GM12878 (cell line): ENCODE measurements around the gene SLC2A1. TPM values are rescaled to one million over a fixed set of nuclear protein-coding genes. Genes with fewer than 3 reads are reported as not detected.

Source experiments
- BCLAF1 ChIP-seq: fragments of 450-650 bp; IDR thresholded peaks from 2 replicates; pipeline ENCODE4 v1.6.1; 2017; ENCODE audit warnings: antibody characterized with exemption, mild to moderate bottlenecking, moderate library complexity
- E2F4 ChIP-seq: IDR thresholded peaks from 2 replicates; pipeline ENCODE4 v1.6.1; 2012; ENCODE audit warnings: low read depth, low read length, improper control_type of control experiment
- EGR1 ChIP-seq, 2 experiments: IDR thresholded peaks; 1 replicate in 1 of 2; 2 replicates in 1 of 2; pipeline ENCODE4 v1.6.1; 2011 to 2012; ENCODE audit warnings: low read depth in 2 of 2, low read length in 2 of 2, borderline replicate concordance in 1 of 2, mild to moderate bottlenecking in 1 of 2, moderate library complexity in 1 of 2
- EP300 ChIP-seq, 2 experiments: fragments of 150-350 bp in 1 of 2; IDR thresholded peaks; 2 replicates each; pipeline ENCODE4 v1.6.1; 2011 to 2012; ENCODE audit warnings: low read depth in 2 of 2, low read length in 2 of 2, borderline replicate concordance in 1 of 2, improper control_type of control experiment in 1 of 2, inconsistent platforms in 1 of 2; ENCODE audit not compliant: control insufficient read depth in 1 of 2
- ESRRA ChIP-seq: IDR thresholded peaks from 2 replicates; pipeline ENCODE4 v1.6.1; 2012; ENCODE audit warnings: mild to moderate bottlenecking, low read length, improper control_type of control experiment
- HCFC1 ChIP-seq: fragments of 150-350 bp; IDR thresholded peaks from 2 replicates; pipeline ENCODE4 v1.6.1; 2014; ENCODE audit warnings: low read length
- IKZF2 ChIP-seq, 2 experiments: fragments of 450-650 bp; IDR thresholded peaks; 2 replicates each; pipeline ENCODE4 v1.6.1; 2017; ENCODE audit warnings: mild to moderate bottlenecking in 2 of 2, moderate library complexity in 2 of 2
- IRF4 ChIP-seq: IDR thresholded peaks from 2 replicates; pipeline ENCODE4 v1.6.1; 2011; ENCODE audit warnings: low read depth, low read length
- LARP7 ChIP-seq: fragments of 450-650 bp; IDR thresholded peaks from 2 replicates; pipeline ENCODE4 v1.6.1; 2017; ENCODE audit warnings: mild to moderate bottlenecking
- MEF2B ChIP-seq: fragments of 450-650 bp; IDR thresholded peaks from 2 replicates; pipeline ENCODE4 v1.6.1; 2018; ENCODE audit warnings: mild to moderate bottlenecking, moderate library complexity; ENCODE audit not compliant: partially characterized antibody, poor library complexity, severe bottlenecking
- PAX8 ChIP-seq: fragments of 450-650 bp; IDR thresholded peaks from 2 replicates; pipeline ENCODE4 v1.6.1; 2017; ENCODE audit warnings: mild to moderate bottlenecking, moderate library complexity
- RUNX3 ChIP-seq: IDR thresholded peaks from 2 replicates; pipeline ENCODE4 v1.6.1; 2012; ENCODE audit warnings: low read length, inconsistent platforms
- SIN3A ChIP-seq: IDR thresholded peaks from 2 replicates; pipeline ENCODE4 v1.6.1; 2012; ENCODE audit warnings: low read depth, low read length, improper control_type of control experiment
- SMAD5 ChIP-seq: IDR thresholded peaks from 2 replicates; pipeline ENCODE4 v1.6.1; 2016; ENCODE audit warnings: antibody characterized with exemption, low read depth
- STAT1 ChIP-seq: fragments of 450-650 bp; conservative IDR thresholded peaks from 2 replicates; pipeline ENCODE4 v1.6.1; 2014; ENCODE audit warnings: antibody characterized with exemption, mild to moderate bottlenecking
- TARDBP ChIP-seq: IDR thresholded peaks from 2 replicates; pipeline ENCODE4 v1.6.1; 2016; ENCODE audit warnings: borderline replicate concordance
- TBL1XR1 ChIP-seq: IDR thresholded peaks from 2 replicates; pipeline ENCODE4 v1.6.1; 2012; ENCODE audit warnings: low read depth, low read length, improper control_type of control experiment
- TCF7 ChIP-seq: IDR thresholded peaks from 2 replicates; pipeline ENCODE4 v1.6.1; 2014; ENCODE audit warnings: antibody characterized with exemption, borderline replicate concordance
- polyA plus RNA-seq, 11 experiments: library from polyadenylated mRNA; depleted of rRNA in 4 of 11; unstranded in 6 of 11; stranded (reverse) in 5 of 11; fragments of >200 nt; fragmentation: Nextera tagmentation in 4 of 11; fragmentation: Illumina TruSeq in 1 of 11; extraction: Ambion mirVana in 4 of 11; extraction: Trizol in 1 of 11; gene quantifications; 1 replicate in 1 of 11; 2 replicates in 10 of 11; pipeline versions ENCODE4 v1.2.1 to v1.2.3, GENCODE V29; 2011 to 2016; ENCODE audit warnings: inconsistent platforms in 2 of 11, missing spikeins in 2 of 11, low read depth in 1 of 11
- total RNA-seq, 4 experiments: library from RNA; depleted of rRNA in 3 of 4; stranded (reverse); fragments of >200 nt in 3 of 4; fragmentation: Illumina TruSeq in 1 of 4; extraction: Trizol in 1 of 4; gene quantifications; 2 replicates each; pipeline versions ENCODE4 v1.2.1 to v1.2.3, GENCODE V29; 2013 to 2021
- TF ChIP-seq, protein P1 (sequence below): IDR thresholded peaks from 2 replicates; pipeline ENCODE4 v1.6.1; 2012; ENCODE audit warnings: improper control_type of control experiment, low read depth, low read length; ENCODE audit not compliant: insufficient replicate concordance

The SLC2A1 gene
- total and polyA plus RNA-seq, 10 of the 15 experiments (the other 5 are each of a cell fraction or from before 2014, with no cell fraction given): 5.7 to 66.0 (median 44.2) TPM

GRCh38 chr1:42958488-42959319 is at the start of gene SLC2A1 (continued):
- no peak for TF ChIP-seq BCLAF1
- TF ChIP-seq MEF2B: peak; percentile 28
- no peak for TF ChIP-seq HCFC1
- peak; percentile 91 for TF ChIP-seq SMAD5
- TF ChIP-seq TCF7: no peak
- TF ChIP-seq LARP7: peak; percentile 92
- peak; percentile 52; the same call in 1 of the 2 replicates for TF ChIP-seq E2F4
- TF ChIP-seq SIN3A: no peak; the same call in 1 of the 2 replicates
- TF ChIP-seq, protein P1, sequence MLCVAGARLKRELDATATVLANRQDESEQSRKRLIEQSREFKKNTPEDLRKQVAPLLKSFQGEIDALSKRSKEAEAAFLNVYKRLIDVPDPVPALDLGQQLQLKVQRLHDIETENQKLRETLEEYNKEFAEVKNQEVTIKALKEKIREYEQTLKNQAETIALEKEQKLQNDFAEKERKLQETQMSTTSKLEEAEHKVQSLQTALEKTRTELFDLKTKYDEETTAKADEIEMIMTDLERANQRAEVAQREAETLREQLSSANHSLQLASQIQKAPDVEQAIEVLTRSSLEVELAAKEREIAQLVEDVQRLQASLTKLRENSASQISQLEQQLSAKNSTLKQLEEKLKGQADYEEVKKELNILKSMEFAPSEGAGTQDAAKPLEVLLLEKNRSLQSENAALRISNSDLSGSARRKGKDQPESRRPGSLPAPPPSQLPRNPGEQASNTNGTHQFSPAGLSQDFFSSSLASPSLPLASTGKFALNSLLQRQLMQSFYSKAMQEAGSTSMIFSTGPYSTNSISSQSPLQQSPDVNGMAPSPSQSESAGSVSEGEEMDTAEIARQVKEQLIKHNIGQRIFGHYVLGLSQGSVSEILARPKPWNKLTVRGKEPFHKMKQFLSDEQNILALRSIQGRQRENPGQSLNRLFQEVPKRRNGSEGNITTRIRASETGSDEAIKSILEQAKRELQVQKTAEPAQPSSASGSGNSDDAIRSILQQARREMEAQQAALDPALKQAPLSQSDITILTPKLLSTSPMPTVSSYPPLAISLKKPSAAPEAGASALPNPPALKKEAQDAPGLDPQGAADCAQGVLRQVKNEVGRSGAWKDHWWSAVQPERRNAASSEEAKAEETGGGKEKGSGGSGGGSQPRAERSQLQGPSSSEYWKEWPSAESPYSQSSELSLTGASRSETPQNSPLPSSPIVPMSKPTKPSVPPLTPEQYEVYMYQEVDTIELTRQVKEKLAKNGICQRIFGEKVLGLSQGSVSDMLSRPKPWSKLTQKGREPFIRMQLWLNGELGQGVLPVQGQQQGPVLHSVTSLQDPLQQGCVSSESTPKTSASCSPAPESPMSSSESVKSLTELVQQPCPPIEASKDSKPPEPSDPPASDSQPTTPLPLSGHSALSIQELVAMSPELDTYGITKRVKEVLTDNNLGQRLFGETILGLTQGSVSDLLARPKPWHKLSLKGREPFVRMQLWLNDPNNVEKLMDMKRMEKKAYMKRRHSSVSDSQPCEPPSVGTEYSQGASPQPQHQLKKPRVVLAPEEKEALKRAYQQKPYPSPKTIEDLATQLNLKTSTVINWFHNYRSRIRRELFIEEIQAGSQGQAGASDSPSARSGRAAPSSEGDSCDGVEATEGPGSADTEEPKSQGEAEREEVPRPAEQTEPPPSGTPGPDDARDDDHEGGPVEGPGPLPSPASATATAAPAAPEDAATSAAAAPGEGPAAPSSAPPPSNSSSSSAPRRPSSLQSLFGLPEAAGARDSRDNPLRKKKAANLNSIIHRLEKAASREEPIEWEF: no peak
- TF ChIP-seq IKZF2 (IDR thresholded peaks at IDR 0.05): peak in 1 of 2 experiments; percentile 20; a peak in 1 of 4 replicates
- TF ChIP-seq EP300 (IDR thresholded peaks at IDR 0.05; ENCODE audit: borderline replicate concordance in 1 of 2, control insufficient read depth in 1 of 2, low read depth in 2 of 2, low read length in 2 of 2): peak in 1 of 2 experiments; percentile 14; a peak in 1 of 4 replicates
- no peak for TF ChIP-seq TARDBP
- peak in 1 of 2 experiments; percentile 73; a peak in 2 of 3 replicates for TF ChIP-seq EGR1 (IDR thresholded peaks at IDR 0.05; ENCODE audit: borderline replicate concordance in 1 of 2, low read depth in 2 of 2, low read length in 2 of 2)
- TF ChIP-seq TBL1XR1: no peak
- TF ChIP-seq ESRRA: no peak
- no peak for TF ChIP-seq IRF4
- no peak for TF ChIP-seq PAX8
- TF ChIP-seq STAT1: no peak
- TF ChIP-seq RUNX3: peak; percentile 78
